ENCODE results near the gene BCKDHB.
"Not testable (repeated sequence)": the region's sequence is repeated elsewhere in the genome, so short reads cannot be mapped to it uniquely, and the experiment has no call there.

Gene BCKDHB

GRCh38 chr6:80211286-80211685 lies 104.8 kb downstream of the BCKDHB start:
- no peak for DNase-seq

- DNase-seq, result not testable (repeated sequence)
Observed at GRCh38 chr6:80211890-80212289, 105.4 kb downstream of the BCKDHB start.

DNA sequence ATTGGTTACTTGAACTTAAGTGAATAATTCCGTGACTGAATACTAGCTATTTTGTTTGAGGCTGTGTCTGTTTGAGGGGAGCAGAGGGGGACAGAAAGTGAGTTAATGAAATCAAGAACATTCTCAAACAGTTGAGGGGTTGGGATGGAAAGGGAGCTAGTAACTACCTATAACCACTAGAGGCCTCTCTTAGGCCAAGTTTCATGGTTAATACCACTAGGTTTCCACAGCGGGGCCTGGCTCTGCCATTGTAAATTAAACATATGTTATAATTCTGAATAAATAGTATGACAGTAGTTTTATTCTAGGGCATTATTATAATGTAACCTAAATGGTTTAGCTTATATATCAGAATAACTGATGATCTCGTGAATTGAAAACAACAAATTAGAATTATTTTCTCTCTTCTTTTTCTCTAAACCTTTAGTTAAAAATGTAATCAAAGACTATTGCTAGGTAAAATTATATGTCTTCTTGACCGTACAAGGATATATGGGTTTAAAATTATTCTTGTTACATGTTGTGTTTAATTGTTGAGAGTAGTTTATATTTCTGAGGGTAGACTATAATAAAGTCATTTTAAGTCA lies 108.1 kb downstream of the BCKDHB start:
- peak; percentile 80 for DNase-seq

- no peak for DNase-seq
Observed at GRCh38 chr6:80215063-80215462, 108.6 kb downstream of the BCKDHB start.

DNA sequence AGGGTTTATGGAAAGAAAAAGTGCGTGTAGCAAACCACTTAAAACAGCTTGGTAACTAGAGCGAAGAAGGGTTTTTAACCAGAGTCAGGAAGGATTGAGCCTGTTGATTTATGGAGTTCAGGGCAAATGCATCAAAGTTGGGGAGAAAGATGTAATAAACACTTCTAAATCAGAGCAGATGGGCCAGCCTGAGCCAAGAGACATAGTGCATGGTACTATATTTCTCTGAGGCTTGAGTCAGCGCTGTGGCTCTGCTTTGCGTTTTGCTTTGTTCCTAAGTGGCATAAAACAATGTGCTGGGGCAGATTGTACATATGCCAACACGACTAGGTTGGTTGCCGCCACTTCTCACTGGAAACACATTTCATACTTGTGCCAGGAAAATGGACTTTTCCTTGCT lies 111.3 kb downstream of the BCKDHB start:
- no peak for DNase-seq

- DNase-seq, result peak; percentile 8
Observed at GRCh38 chr6:80223743-80224212, 117.3 kb downstream of the BCKDHB start.

DNA sequence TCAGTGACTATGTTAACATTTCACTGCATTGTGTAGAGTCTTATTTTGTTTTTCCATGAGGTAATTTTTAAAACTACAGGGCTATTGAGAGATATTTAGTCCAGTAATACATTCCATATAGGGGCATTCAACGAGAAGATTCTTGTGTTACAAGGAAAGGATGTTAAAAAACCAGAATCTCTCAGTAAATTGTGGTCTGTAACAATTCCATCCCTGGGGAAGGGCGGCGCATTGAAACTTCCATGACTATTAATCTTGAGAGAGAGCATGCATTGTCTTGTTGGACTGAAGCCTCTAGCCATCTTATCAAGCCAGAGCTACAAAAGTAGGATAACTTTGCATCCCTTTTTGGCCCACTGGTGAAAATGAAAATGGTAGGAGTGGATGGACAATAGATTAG lies 119.7 kb downstream of the BCKDHB start:
- DNase-seq, result no peak

GRCh38 chr6:80226699-80227098 lies 120.2 kb downstream of the BCKDHB start:
- no peak for DNase-seq

- DNase-seq, result no peak
Observed at GRCh38 chr6:80227545-80228105, 121.2 kb downstream of the BCKDHB start.

DNA sequence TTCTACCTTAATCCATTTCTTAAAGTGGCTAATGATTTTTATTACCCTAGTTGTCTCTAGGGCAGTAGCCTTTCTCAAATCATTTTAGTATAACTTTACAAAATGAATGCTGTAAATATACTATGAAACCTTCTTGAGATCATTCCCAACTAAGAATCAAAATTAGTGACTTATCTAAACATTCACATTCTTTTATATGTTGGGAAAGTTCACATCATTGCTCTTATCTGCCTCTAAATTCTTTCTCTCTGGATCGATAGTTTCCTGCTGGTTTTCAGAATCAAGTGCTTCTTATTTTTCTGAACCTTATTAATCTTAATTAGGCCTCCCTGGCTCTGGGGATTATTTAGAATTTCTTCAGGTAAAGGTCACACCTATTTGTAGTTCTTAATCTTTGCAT lies 126.8 kb downstream of the BCKDHB start:
- no peak for DNase-seq

GRCh38 chr6:80233958-80234357 lies 127.5 kb downstream of the BCKDHB start:
- DNase-seq, result no peak

GRCh38 chr6:80234401-80234800 lies 127.9 kb downstream of the BCKDHB start:
- no peak for DNase-seq

GRCh38 chr6:80234908-80235307 lies 128.4 kb downstream of the BCKDHB start:
- no peak for DNase-seq

DNA sequence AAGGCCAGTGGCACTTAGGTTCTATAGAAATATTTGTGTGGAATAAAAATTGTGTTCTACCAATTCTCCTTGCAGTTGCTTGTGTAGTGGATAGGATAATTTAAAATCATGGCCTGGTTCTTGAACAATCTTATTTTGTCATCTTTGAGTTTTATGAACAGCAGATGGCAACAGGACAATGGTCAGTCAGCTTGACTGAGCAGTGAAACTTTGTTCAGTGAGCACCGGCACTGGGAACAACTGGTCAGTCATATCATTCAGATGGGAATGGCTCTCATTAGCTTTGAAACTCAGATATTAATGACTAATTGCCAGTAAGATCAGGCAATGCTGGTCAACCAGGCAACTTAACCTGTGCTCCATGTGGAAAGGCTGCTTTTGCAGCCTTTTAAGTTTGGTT lies 129.2 kb downstream of the BCKDHB start:
- no peak for DNase-seq

DNA sequence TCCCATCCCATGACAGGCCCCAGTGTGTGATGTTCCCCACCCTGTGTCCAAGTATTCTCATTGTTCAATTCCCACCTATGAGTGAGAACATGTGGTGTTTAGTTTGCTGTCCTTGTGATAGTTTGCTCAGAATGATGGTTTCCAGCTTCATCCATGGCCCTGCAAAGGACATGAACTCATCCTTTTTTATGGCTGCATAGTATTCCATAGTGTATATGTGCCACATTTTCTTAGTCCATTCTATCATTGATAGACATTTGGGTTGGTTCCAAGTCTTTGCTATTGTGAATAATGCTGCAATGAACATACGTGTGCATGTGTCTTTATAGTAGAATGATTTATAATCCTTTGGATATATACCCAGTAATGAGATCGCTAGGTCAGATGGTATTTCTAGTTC lies 132.3 kb downstream of the BCKDHB start:
- DNase-seq, result not testable (repeated sequence)

- no peak for DNase-seq
Observed at GRCh38 chr6:80245043-80245442, 138.6 kb downstream of the BCKDHB start.

DNA sequence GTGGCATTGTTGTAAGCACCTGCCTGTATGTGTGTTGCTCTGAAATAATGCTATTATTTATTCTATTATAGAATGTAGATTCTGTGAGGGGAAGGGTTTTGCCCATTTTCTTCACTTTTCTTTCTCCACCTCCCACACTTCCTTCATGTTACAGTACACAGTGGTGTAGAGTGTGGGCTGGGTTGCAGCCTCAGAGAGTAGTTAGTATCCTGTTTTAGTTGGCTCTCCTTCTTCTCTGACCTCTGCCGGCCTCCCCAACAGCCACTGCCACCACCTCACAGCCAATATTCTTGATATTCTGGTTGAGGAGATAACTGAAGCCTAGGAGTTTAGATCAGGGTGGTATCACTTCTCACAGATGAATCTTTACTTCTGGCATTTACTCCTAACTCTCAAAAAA lies 143.4 kb downstream of the BCKDHB start:
- DNase-seq, result no peak

DNA sequence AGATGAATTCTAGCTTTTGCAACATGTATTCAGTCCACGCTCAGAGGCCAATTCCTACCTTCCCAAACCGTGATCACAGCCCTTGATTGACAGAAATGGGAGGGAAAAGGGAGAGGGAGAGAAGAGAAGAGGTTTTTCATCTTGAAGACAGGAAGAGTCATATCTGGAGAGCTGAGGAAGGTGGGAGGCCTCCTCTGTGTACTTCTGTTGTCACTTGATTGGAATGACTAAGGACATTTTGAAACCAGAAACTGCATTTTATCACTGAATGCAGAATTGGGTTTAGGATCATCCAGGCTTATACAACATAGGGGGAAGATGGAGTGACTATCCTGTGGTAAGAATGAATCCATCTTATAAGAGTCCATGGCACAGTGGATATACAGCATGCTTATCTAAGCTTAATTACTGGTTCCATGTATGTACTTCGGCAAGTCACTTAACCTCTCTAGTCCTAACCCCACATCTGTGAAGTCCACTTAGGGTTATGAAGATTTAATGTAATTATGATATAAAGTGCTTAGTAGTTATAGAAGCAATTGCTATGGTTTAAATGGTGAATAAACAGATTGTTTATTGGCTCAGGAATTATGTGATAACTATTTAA lies 144.0 kb downstream of the BCKDHB start:
- peak; percentile 47 for DNase-seq

DNA sequence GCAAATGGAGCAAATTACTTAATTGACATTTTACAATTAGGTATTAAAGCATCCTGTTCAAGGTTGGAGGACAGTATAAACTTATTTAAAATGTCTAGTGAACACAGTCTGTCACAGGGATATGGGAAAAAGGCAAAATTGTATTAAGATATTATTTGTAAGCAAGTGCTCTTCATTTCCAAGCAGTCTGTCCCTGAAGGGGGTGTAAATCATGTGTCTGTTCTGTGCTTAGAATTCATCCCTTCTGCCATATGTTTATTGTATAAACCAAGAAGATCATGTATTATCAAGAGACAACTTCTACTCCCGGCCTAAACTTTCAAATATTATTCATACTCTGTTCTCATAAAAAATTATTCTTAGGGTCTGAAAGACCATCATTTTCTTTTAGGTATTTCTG lies 144.8 kb downstream of the BCKDHB start:
- no peak for DNase-seq

GRCh38 chr6:80254716-80255115 lies 148.2 kb downstream of the BCKDHB start:
- no peak for DNase-seq

DNA sequence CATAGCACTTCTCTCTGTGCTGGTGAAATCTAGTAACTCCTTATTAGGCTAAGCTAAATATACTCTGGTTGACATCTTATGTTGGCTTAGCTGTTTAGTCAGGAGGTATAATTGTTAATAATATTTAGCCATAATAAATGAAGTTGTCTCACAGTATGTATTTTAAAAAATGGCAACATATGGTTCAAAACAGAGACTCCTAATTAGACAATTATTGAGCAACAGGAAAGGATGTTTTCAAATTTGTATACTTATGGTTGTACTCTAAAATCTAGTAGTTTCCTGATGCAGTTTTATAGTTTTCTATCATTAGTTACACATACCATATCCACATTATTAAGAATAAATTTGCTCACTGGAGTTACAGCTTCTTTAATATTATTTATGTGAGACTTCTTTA lies 150.2 kb downstream of the BCKDHB start:
- no peak for DNase-seq

DNA sequence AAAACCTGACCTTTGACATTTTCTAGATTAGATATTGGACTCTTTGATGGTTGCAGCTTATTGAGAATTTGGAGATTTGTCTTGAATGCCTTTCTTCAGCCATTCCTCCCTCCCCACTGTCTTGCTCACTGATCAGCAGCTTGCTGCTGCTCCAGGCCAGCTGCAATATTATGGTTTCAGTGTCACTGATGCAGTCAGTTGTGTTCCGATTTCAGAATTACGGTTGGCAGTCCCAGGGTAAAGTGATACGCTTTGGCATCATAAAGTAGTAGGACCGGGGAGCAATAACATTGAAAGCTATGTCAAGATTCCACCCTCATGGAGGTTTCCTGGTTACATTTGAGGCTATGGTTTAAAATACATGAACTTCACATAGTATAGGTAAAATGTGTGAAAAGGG lies 152.6 kb downstream of the BCKDHB start:
- DNase-seq, result no peak

GRCh38 chr6:80263585-80263984 lies 157.1 kb downstream of the BCKDHB start:
- DNase-seq, result no peak

GRCh38 chr6:80268865-80269730 lies 162.6 kb downstream of the BCKDHB start:
- DNase-seq, result peak; percentile 7

All from NCI-H82 (cell line).